Fibroblast of skin of left biceps (primary cell): ENCODE results near the gene SURF6.
A peak's percentile ranks its signal among the peaks of the same experiment; 100 is the strongest.
"Not testable (repeated sequence)": the region's sequence is repeated elsewhere in the genome, so short reads cannot be mapped to it uniquely, and the experiment has no call there.

Source experiments
- DNase-seq, 2 experiments: peaks; one replicate each; pipeline ENCODE4 v3.0.0-alpha.2; 2013; ENCODE audit warnings: low read depth in 2 of 2

Gene SURF6

GRCh38 chr9:133348718-133349573 is 13.0 kb upstream of the SURF6 start:
- DNase-seq, result no peak

GRCh38 chr9:133347985-133348717 is 12.2 kb upstream of the SURF6 start, which contains the start of the genes MED22 and RPL7A:
Gene MED22, minus strand, starts transcription at chr9:133348131. Its CDS starts 1,469 bp downstream, at chr9:133346662.
Gene RPL7A, plus strand, starts transcription at chr9:133348218. Its CDS starts 26 bp downstream, at chr9:133348244.
- peak; percentile 88 to 91 for DNase-seq

- DNase-seq, result no peak
These were observed 11.6 kb upstream of the SURF6 start for GRCh38 chr9:133347515-133347984.

GRCh38 chr9:133346021-133346785 is 10.2 kb upstream of the SURF6 start:
- DNase-seq, result no peak

GRCh38 chr9:133345596-133345995 is 9.6 kb upstream of the SURF6 start:
- DNase-seq, result no peak

GRCh38 chr9:133344979-133345378 is 9.0 kb upstream of the SURF6 start:
- no peak for DNase-seq

GRCh38 chr9:133344071-133344470 is 8.1 kb upstream of the SURF6 start:
- no peak for DNase-seq

- no peak for DNase-seq
These were observed 6.6 kb upstream of the SURF6 start for GRCh38 chr9:133342570-133342969.

GRCh38 chr9:133342069-133342406 is 6.0 kb upstream of the SURF6 start:
- no peak for DNase-seq

GRCh38 chr9:133341369-133342068 is 5.5 kb upstream of the SURF6 start:
- no peak for DNase-seq

- DNase-seq, result no peak
These were observed 4.9 kb upstream of the SURF6 start for GRCh38 chr9:133340916-133341315.

GRCh38 chr9:133340256-133340655 is 4.3 kb upstream of the SURF6 start:
- DNase-seq, result no peak

- DNase-seq, result no peak
These were observed 3.7 kb upstream of the SURF6 start for GRCh38 chr9:133339641-133340040.

- not testable (repeated sequence) for DNase-seq
These were observed 1.1 kb downstream of the SURF6 start for GRCh38 chr9:133334888-133335287.

- DNase-seq, result no peak
These were observed 1.8 kb downstream of the SURF6 start for GRCh38 chr9:133334161-133334560.

GRCh38 chr9:133333566-133333965 is 2.4 kb downstream of the SURF6 start:
- no peak for DNase-seq

- no peak for DNase-seq
These were observed 3.0 kb downstream of the SURF6 start for GRCh38 chr9:133333011-133333410.

- DNase-seq, result no peak
These were observed 3.6 kb downstream of the SURF6 start for GRCh38 chr9:133332381-133332730.

- no peak for DNase-seq
These were observed 4.2 kb downstream of the SURF6 start for GRCh38 chr9:133331641-133332380.

GRCh38 chr9:133331221-133331620 is 4.8 kb downstream of the SURF6 start:
- no peak for DNase-seq
